Keratinocyte (primary cell): Measurements from ENCODE around the gene DBI. TPM values are rescaled to one million over a fixed set of nuclear protein-coding genes. Genes with fewer than 3 reads are reported as not detected.

Experiments used
- DNase-seq: peaks from one replicate; pipeline ENCODE4 v3.0.0-alpha.2; 2011; ENCODE audit warnings: low read depth, missing footprints, low spot score
- FAIRE-seq: peaks from 2 replicates; lab custom pipeline; 2011; peaks lifted over from hg19 to GRCh38; lab: Jason Lieb, UNC
- H2AFZ ChIP-seq: 2 replicates; pipeline ENCODE4 v1.6.0; 2012; ENCODE audit warnings: low read length, control low read depth, inconsistent platforms; ENCODE audit not compliant: control insufficient read depth
- H3K27ac ChIP-seq: 2 replicates; pipeline ENCODE4 v1.5.1; 2011; ENCODE audit warnings: low read length; ENCODE audit not compliant: control insufficient read depth, insufficient read depth
- H3K27me3 ChIP-seq: 3 replicates; pipeline ENCODE4 v1.6.0; 2011; ENCODE audit warnings: low read length; ENCODE audit not compliant: control insufficient read depth, insufficient read depth; ENCODE audit errors: extremely low read depth
- H3K36me3 ChIP-seq, 2 experiments: 2 replicates in 1 of 2; 3 replicates in 1 of 2; pipeline ENCODE4 v1.5.1; 2011; ENCODE audit warnings: low read length in 2 of 2, mild to moderate bottlenecking in 1 of 2; ENCODE audit not compliant: control insufficient read depth in 2 of 2, insufficient read depth in 2 of 2; ENCODE audit errors: extremely low read depth in 1 of 2
- H3K4me1 ChIP-seq: 3 replicates; pipeline ENCODE4 v1.5.1; 2011; ENCODE audit warnings: low read length; ENCODE audit not compliant: control insufficient read depth, insufficient read depth; ENCODE audit errors: extremely low read depth
- H3K4me2 ChIP-seq: 3 replicates; pipeline ENCODE4 v1.6.0; 2011; ENCODE audit warnings: low read depth, low read length; ENCODE audit not compliant: control insufficient read depth, insufficient read depth; ENCODE audit errors: extremely low read depth
- H3K4me3 ChIP-seq, 3 experiments: fragments of 200-600 bp in 1 of 3; sonication (generic) in 1 of 3; 2 replicates in 2 of 3; 3 replicates in 1 of 3; pipeline ENCODE4 v1.5.1; 2011 to 2016; ENCODE audit warnings: low read length in 3 of 3, mild to moderate bottlenecking in 3 of 3, control low read depth in 2 of 3, inconsistent platforms in 1 of 3, low read depth in 1 of 3, mixed read lengths in 1 of 3, mixed run types in 1 of 3, moderate library complexity in 1 of 3; ENCODE audit not compliant: control insufficient read depth in 2 of 3, insufficient read depth in 2 of 3; ENCODE audit errors: extremely low read depth in 1 of 3
- H3K79me2 ChIP-seq: 2 replicates; pipeline ENCODE4 v1.6.0; 2012; ENCODE audit warnings: low read length; ENCODE audit not compliant: control insufficient read depth, insufficient read depth
- H3K9ac ChIP-seq: 3 replicates; pipeline ENCODE4 v1.6.0; 2011; ENCODE audit warnings: low read length; ENCODE audit not compliant: control insufficient read depth, insufficient read depth; ENCODE audit errors: extremely low read depth
- H3K9me1 ChIP-seq: 3 replicates; pipeline ENCODE4 v1.6.0; 2011; ENCODE audit warnings: low read length; ENCODE audit not compliant: control insufficient read depth, insufficient read depth; ENCODE audit errors: extremely low read depth
- H3K9me3 ChIP-seq: 2 replicates; pipeline ENCODE4 v1.5.1; 2012; ENCODE audit warnings: low read depth, low read length; ENCODE audit not compliant: control insufficient read depth
- H4K20me1 ChIP-seq: 3 replicates; pipeline ENCODE4 v1.6.0; 2011; ENCODE audit warnings: low read length; ENCODE audit not compliant: control insufficient read depth, insufficient read depth; ENCODE audit errors: extremely low read depth
- EZH2 ChIP-seq: IDR thresholded peaks from one replicate; pipeline ENCODE4 v1.6.1; 2012; ENCODE audit warnings: inconsistent platforms, mild to moderate bottlenecking, low read length, moderate library complexity
- dilution Hi-C: fragments of 300-500 bp; cut with MboI; formaldehyde crosslinking; loops from one replicate; pipeline ENCODE4 v1.7.0; 2020; ENCODE audit warnings: low sequenced_read_pairs; ENCODE audit not compliant: extremely low pct_ligation_motif_present
- polyA plus RNA-seq, 5 experiments: library from polyadenylated mRNA; depleted of rRNA in 3 of 5; stranded (reverse) in 3 of 5; stranded (forward) in 1 of 5; unstranded in 1 of 5; fragments of >200 nt; gene quantifications; 1 replicate in 1 of 5; 2 replicates in 3 of 5; 3 replicates in 1 of 5; pipeline versions ENCODE4 v1.2.1 to v1.2.3, GENCODE V29; 2011 to 2012; ENCODE audit warnings: missing spikeins in 2 of 5, low read depth in 1 of 5, low replicate concordance in 1 of 5
- TF ChIP-seq, protein P1 (sequence below), 3 experiments: IDR thresholded peaks in 1 of 3; conservative IDR thresholded peaks in 1 of 3; optimal IDR thresholded peaks in 1 of 3; 2 replicates in 2 of 3; 3 replicates in 1 of 3; pipeline versions ENCODE3 to v1.5.1; 2011; ENCODE audit warnings: low read length in 3 of 3, mild to moderate bottlenecking in 3 of 3, moderate library complexity in 2 of 3, control low read depth in 1 of 3, inconsistent platforms in 1 of 3; ENCODE audit not compliant: insufficient read depth in 2 of 3; ENCODE audit errors: extremely low read depth in 1 of 3

DBI gene
- polyA plus RNA-seq, 1 donor (not counting 4 experiments of a cell fraction or from before 2014, with no cell fraction given), result 590 TPM

DNA sequence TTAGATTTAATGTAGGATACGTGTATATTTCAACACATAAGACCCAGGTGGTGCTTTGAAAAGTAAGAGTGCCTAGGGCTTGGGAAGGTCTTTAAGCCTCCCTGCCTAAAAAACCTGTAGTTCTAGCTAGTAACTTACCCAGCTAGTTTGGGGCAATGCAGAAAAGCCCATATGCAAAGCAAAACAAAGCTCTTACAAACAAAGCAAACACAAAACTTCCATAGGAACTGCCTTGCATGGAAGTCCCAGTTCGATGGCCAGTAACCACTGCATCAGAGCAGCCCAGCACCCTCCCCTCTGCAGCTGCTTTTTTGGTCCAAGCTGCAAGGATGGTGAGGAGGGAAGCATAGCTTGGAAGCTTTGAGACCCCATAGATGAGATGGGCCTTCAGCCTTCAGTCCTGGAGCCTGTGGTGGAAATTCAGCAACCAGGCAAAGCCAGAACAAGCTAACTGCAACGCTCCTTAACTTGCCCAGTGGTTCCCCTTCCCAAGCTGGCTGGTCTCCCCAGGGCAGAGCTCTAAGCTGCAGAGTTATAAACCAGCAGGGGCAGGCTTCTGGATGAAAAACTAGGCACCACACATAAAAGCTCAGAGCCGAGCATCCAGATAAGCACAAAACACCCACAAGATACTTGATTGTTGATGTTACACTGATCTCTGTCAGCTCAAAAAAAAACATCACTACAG, 16.3 kb upstream of the DBI start:
- H3K36me3 ChIP-seq, result no peaks in the 10 kb centered on the region
- no peak overlapping the region for H3K4me3 ChIP-seq
- H3K9ac ChIP-seq, result no peak overlapping the region
- H3K27ac ChIP-seq, result no peak overlapping the region
- FAIRE-seq (no peak), DNase-seq (no peak)
- H2AFZ ChIP-seq, result no peak overlapping the region
- no peaks in the 10 kb centered on the region for H3K9me3 ChIP-seq
- dilution Hi-C loops, result no loop called here
- no peaks in the 10 kb centered on the region for H3K27me3 ChIP-seq
- H3K4me2 ChIP-seq, result no peak overlapping the region
- no peak for TF ChIP-seq EZH2
- TF ChIP-seq, protein P1, sequence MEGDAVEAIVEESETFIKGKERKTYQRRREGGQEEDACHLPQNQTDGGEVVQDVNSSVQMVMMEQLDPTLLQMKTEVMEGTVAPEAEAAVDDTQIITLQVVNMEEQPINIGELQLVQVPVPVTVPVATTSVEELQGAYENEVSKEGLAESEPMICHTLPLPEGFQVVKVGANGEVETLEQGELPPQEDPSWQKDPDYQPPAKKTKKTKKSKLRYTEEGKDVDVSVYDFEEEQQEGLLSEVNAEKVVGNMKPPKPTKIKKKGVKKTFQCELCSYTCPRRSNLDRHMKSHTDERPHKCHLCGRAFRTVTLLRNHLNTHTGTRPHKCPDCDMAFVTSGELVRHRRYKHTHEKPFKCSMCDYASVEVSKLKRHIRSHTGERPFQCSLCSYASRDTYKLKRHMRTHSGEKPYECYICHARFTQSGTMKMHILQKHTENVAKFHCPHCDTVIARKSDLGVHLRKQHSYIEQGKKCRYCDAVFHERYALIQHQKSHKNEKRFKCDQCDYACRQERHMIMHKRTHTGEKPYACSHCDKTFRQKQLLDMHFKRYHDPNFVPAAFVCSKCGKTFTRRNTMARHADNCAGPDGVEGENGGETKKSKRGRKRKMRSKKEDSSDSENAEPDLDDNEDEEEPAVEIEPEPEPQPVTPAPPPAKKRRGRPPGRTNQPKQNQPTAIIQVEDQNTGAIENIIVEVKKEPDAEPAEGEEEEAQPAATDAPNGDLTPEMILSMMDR (optimal IDR thresholded peaks at IDR 0.05 in 1 of 3, IDR thresholded peaks at IDR 0.05 in 1 of 3, conservative IDR thresholded peaks at IDR 0.05 in 1 of 3; ENCODE audit: extremely low read depth in 1 of 3, insufficient read depth in 2 of 3, low read length in 3 of 3), result peak in 1 of 3 experiments; percentile 25
- peaks cover 15% of the 10 kb centered on the region for H3K4me1 ChIP-seq
- no peaks in the 10 kb centered on the region for H4K20me1 ChIP-seq
- no peaks in the 10 kb centered on the region for H3K9me1 ChIP-seq
- H3K79me2 ChIP-seq, result no peaks in the 10 kb centered on the region

DNA sequence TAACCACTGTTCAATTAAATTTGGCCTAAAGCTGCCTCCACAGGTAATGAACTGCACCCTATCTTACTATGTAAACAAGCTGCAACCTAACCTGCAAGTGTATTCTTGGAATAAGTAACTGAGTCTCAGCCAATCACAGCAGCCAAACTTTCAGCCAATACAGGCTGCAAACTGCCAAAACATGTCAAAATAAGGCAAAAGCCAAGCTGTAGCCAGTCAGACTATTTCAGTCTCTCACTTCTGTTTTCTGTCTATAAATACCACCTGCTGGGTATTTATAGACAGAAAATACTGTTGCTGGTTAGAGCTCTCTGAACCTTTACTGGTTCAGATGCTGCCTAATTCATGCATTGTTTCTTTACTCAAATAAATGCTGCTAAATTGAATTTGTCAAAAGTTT, 14.4 kb upstream of the DBI start:
- no peak for DNase-seq
- TF ChIP-seq EZH2, result no peak
- TF ChIP-seq, protein P1 (optimal IDR thresholded peaks at IDR 0.05 in 1 of 3, IDR thresholded peaks at IDR 0.05 in 1 of 3, conservative IDR thresholded peaks at IDR 0.05 in 1 of 3; ENCODE audit: extremely low read depth in 1 of 3, insufficient read depth in 2 of 3, low read length in 3 of 3), result no peak
- H3K27ac ChIP-seq, result no peak overlapping the region
- no peak overlapping the region for H3K9ac ChIP-seq
- H3K9me3 ChIP-seq, result no peaks in the 10 kb centered on the region
- dilution Hi-C loops, result no loop called here
- H3K4me3 ChIP-seq, result no peak overlapping the region
- no peaks in the 10 kb centered on the region for H3K79me2 ChIP-seq
- no peak for FAIRE-seq
- H3K9me1 ChIP-seq, result no peaks in the 10 kb centered on the region
- no peaks in the 10 kb centered on the region for H3K36me3 ChIP-seq
- peaks cover 15% of the 10 kb centered on the region for H3K4me1 ChIP-seq
- no peaks in the 10 kb centered on the region for H4K20me1 ChIP-seq
- H3K27me3 ChIP-seq, result no peaks in the 10 kb centered on the region
- H2AFZ ChIP-seq, result no peak overlapping the region
- no peak overlapping the region for H3K4me2 ChIP-seq
